Hypothalamus (tissue), 51 donors: Measurements from ENCODE around the gene POMGNT1.

Experiments
- DNase-seq, 51 donors: peaks; one replicate each; lab custom pipeline; 2025; lab: John Stamatoyannopoulos, UW

POMGNT1 gene

GRCh38 chr1:46211051-46211450 lies 12.8 kb upstream of the POMGNT1 start:
- DNase-seq, result no peak

GRCh38 chr1:46210561-46210960 lies 12.3 kb upstream of the POMGNT1 start:
- no peak for DNase-seq

GRCh38 chr1:46206399-46206798 lies 8.2 kb upstream of the POMGNT1 start:
- DNase-seq, result no peak

GRCh38 chr1:46205791-46206190 lies 7.6 kb upstream of the POMGNT1 start:
- peak in 2 of 51 donors; percentile 7 to 30 for DNase-seq

GRCh38 chr1:46205141-46205540 lies 6.9 kb upstream of the POMGNT1 start:
- no peak for DNase-seq

- peak in 21 of 51 donors; percentile 10 to 74 (median 28) for DNase-seq
These were observed 6.1 kb upstream of the POMGNT1 start for GRCh38 chr1:46204406-46204742.

GRCh38 chr1:46203738-46204405 lies 5.6 kb upstream of the POMGNT1 start:
- DNase-seq, result peak in 11 of 51 donors; percentile 27 to 74 (median 48)

GRCh38 chr1:46199233-46199749 lies 1.1 kb upstream of the POMGNT1 start:
- DNase-seq, result no peak

GRCh38 chr1:46197560-46197963 lies 672 bp downstream of the POMGNT1 start:
- no peak for DNase-seq

- no peak for DNase-seq
These were observed 1.6 kb downstream of the POMGNT1 start for GRCh38 chr1:46196609-46197008.

- DNase-seq, result no peak
These were observed 3.5 kb downstream of the POMGNT1 start for GRCh38 chr1:46194641-46195193.

GRCh38 chr1:46193984-46194570 lies 4.2 kb downstream of the POMGNT1 start:
- DNase-seq, result no peak

GRCh38 chr1:46193285-46193684 lies 4.9 kb downstream of the POMGNT1 start:
- no peak for DNase-seq

GRCh38 chr1:46192171-46192570 lies 6.1 kb downstream of the POMGNT1 start:
- DNase-seq, result no peak

GRCh38 chr1:46191033-46191701 lies 7.1 kb downstream of the POMGNT1 start:
- no peak for DNase-seq

GRCh38 chr1:46190539-46190938 lies 7.7 kb downstream of the POMGNT1 start:
- no peak for DNase-seq

GRCh38 chr1:46188295-46189030 lies 9.8 kb downstream of the POMGNT1 start:
- DNase-seq, result no peak

- DNase-seq, result no peak
These were observed 10.9 kb downstream of the POMGNT1 start for GRCh38 chr1:46187106-46187869.

GRCh38 chr1:46186076-46186475 lies 12.2 kb downstream of the POMGNT1 start:
- DNase-seq, result no peak
